GM21526 (cell line): ENCODE results near the gene SLC38A1.

ENCODE experiments used
- ATAC-seq: cut with Tn5 transposase; IDR thresholded peaks from one replicate; pipeline ENCODE4 v1.9.1; 2021; ENCODE audit warnings: moderate library complexity; ENCODE audit not compliant: unreplicated experiment, low FRiP score

The SLC38A1 gene

DNA sequence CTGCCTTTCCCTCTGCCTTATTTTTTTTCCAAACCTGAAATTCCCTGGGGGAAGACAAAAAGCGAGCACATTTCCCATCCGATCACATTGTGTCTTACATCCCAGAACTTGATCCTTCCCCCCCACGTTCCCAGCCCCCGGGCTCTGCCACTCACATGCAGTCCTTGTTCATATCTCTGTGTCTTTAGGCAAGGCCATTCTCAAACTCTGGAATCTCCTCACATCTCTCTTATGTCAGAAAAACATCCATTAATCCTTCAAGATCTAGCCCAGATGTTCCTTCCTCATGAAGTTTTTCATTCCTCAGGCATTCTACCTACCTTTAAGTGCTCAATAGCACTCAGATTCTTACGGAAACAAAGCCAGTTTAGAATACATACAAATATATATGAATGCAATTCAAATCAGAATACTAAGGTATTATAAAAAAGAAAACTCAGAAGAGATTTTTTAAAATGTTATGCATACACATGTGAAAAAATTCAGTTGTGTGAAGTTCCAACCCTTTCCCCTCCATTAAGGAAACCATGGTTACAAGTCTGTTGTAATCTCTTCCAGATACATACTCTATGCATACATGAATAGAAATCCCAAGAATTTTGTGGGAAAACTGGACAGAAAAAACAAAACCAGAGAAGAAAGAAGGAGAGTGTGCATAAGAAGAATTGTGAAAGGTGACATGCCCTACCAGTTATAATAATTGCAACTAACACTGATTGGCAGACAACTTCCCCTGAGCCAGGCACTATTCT is 120.3 kb downstream of the SLC38A1 start:
- ATAC-seq = no peak

DNA sequence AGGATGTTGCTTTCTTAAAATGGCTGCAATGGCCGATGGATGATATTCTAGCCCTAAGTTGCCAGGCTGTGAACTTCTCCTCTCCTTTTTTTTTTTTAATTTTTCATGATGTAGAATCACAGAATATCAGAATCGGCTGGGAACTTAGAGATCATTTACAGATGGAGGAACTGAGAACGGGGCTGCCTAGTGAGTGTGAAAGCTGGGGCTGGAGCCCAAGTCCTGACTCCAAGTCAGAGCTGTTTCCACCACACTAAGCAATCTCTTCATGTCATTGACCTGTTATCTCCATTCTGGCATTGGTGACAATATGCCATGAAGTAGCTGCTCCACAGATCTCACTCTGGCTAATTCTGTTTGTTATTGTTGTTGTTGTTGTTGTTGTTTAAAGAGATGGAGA is 121.7 kb downstream of the SLC38A1 start:
- no peak for ATAC-seq

GRCh38 chr12:46145881-46146280 is 123.0 kb downstream of the SLC38A1 start:
- ATAC-seq = no peak

GRCh38 chr12:46144433-46144832 is 124.4 kb downstream of the SLC38A1 start:
- no peak for ATAC-seq

- no peak for ATAC-seq
These were observed 132.6 kb downstream of the SLC38A1 start for GRCh38 chr12:46136249-46136648.

DNA sequence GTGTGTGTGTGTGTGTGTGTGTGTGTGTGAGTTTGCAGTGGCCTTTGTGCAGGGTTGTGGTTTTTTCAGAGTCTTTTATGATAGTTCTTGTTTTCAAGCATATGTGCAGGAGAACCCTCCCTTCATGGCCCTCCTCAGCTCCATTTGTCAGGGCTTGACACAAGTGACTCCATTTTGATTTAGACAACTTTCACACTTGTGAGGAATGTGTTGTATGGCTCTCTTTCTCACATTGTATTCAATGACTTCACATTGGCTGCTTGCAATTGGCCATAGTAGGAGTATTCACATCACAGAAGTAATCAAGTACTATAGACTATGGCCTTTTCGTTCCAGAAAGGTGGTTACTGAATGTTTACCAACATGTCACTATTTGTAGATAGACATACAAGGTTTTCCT is 133.1 kb downstream of the SLC38A1 start:
- no peak for ATAC-seq

DNA sequence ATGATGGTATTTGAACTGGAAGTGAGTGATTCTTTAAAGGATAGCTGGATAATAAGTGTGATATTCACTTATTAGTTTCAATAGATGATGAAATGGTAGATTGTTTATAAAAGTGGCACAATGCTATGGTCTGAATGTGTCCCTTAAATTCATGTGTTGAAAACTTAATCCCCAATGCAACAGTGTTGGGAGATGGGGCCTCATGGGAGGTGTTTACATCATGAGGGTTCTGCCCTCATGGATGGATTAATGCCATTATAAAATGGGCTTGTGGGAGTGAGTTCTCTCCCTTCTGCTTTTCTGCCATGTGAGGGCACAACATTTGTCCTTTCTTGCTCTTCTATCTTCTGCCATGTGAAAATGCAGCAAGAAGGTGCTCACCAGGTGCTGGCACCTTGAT is 134.0 kb downstream of the SLC38A1 start:
- ATAC-seq = no peak

GRCh38 chr12:46134205-46134811 is 134.5 kb downstream of the SLC38A1 start:
- ATAC-seq = no peak

- ATAC-seq = no peak
These were observed 135.1 kb downstream of the SLC38A1 start for GRCh38 chr12:46133751-46134150.
